HG03097 (cell line): ENCODE results near the gene COL23A1.

Source experiments
- ATAC-seq: cut with Tn5 transposase; IDR thresholded peaks from one replicate; pipeline ENCODE4 v1.9.1; 2021; ENCODE audit not compliant: unreplicated experiment, low FRiP score

Gene COL23A1

DNA sequence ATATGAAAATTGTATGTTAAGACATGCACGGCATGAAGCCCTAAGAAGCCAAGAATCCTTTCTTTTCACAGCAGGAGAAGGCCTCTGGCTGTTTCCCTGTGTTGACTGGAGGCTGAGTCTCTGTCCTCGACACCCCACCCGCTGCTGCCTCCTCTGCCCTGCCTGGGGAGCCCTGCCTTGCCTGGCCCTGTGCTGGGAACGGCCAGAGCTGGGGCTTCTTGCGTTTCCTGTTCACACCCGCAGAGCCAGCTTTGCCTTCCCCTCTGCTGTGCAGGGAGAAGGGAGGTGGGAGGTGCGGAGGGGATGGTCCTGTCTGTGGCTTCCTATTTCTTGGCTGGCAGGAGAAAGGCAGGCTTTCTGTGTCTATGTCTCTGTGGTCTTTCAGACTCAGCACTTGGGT lies 396.2 kb downstream of the COL23A1 start:
- ATAC-seq = no peak

DNA sequence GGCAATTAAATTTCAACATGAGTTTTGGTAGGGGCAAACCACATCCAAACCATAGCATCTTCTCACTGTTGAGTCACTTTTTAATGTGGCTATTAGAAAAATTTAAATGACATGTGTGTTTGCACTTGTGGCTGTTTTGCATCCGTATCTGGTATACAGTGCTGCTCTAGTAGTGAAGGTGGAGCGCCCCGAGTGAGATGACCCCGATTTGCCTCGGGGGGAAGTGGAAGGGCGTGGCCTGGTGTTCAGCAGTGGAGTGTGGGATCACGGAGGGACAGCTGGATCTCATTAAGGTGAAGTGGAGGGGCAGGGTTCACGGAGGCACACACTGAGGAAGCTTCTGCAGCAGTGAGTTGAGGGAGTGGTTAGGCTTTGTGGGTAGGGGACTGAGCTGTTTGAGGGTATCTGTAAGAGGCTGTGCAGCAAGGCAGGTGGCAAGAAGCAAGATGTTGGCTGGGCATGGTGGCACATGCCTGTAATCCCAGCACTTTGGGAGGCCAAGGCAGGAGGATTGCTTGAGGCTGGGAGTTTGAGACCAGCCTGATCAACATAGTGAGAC lies 396.9 kb downstream of the COL23A1 start:
- ATAC-seq = no peak

DNA sequence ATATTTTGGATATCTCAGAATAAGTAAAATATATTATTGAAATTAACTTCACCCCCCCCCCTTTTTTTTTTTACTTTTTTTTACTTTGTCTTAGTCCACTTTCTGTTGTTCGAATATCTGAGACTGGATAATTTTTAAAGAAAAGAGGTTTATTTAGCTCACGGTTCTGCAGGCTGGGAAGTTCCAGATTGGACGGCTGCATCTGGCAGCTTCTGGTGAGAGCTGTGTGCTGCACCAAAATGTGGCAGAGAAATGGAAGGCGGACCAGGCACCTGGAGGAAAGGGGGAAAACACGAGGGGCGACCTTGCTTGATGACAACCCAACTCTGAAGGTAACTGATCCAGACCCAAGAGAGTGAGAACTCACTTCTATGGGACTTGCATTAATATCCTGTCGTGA lies 397.4 kb downstream of the COL23A1 start:
- no peak for ATAC-seq

DNA sequence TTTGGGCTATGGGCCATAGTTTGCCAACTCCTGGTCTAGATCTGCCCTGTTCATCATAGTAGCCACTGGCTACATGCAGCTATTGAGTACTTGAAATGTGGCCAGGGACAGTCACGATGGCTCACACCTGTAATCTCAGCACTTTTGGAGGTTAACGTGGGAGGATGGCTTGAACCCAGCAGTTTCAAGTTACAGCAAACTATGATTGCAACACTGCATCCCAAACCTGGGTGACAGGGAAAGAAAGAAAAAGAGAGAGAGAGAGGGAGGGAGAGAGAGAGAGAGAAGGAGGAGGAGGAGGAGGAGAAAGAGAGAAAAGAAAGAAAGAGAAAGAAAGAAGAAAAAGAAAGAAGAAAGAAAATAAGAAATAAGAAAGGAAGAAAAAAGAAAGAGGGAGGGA lies 397.9 kb downstream of the COL23A1 start:
- no peak for ATAC-seq

DNA sequence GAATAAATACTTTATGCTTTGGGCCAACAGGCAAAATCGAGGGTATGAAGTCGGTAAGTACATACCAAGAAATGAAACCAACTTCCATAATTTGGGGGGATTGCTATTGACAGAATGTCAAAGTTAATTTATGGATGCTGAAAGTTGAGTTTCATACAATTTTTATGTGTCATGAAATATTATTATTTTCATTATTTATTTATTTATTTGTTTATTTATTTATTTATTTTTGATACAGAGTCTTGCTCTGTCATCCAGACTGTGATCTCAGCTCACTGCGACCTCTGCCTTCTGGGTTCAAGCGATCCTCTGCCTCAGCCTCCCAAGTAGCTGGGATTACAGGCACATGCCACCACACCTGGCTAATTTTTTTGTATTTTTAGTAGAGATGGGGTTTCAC lies 398.5 kb downstream of the COL23A1 start:
- ATAC-seq = no peak

DNA sequence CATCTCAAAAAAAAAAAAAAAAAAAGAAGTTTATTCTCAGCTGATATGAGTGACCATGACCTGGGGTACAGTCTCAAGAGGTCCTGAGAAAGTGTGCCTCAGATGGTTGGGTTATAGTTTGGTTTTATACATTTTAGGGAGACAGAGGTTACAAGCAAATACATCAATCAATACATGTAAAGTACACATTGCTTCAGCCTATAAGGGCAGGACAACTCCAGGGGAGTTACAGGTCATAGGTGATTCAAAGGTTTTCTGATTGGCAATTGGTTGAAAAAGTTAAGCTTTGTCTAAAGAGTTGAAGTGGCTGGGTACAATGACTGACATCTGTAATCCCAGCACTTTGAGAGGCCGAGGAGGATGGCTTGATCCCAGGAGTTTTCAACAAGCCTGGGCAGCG lies 400.8 kb downstream of the COL23A1 start:
- no peak for ATAC-seq
